ENCODE data around the gene GRB7. TPM values are rescaled to one million over a fixed set of nuclear protein-coding genes. Genes with fewer than 3 reads are reported as not detected.

Gene GRB7
- total and polyA plus RNA-seq, 10 of the 15 experiments (the other 5 are each of a cell fraction or from before 2014, with no cell fraction given), result 0.05 to 0.34 (median 0.19) TPM; not detected in 4

DNA sequence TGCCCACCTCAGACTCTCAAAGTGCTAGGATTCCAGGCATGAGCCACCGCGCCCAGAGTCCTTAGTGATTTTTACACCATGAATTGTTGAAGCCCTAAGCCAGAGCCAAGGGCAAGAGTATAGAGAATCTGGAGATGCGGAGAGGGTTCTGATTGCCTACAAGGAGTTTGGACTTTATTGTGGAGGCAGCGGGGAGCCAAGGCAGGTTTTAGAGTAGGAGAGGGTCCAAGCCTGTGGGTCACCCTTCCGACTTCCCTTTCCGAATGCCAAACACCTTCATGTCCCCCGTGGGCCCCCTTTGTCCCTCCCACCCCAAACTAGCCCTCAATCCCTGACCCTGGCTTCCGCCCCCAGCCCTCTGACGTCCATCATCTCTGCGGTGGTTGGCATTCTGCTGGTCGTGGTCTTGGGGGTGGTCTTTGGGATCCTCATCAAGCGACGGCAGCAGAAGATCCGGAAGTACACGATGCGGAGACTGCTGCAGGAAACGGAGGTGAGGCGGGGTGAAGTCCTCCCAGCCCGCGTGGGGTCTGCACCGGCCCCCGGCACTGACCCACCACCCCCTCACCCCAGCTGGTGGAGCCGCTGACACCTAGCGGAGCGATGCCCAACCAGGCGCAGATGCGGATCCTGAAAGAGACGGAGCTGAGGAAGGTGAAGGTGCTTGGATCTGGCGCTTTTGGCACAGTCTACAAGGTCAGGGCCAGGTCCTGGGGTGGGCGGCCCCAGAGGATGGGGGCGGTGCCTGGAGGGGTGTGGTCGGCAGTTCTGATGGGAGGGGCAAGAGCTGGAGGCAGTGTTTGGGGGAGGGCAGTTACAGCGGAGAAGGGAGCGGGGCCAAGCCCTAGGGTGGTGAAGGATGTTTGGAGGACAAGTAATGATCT is 14.5 kb upstream of the GRB7 start:
- no TSS peak for BruUV-seq (replicated peaks)
- H3K36me3 ChIP-seq (ENCODE audit: control insufficient read depth in 2 of 2, insufficient read depth in 2 of 2, low read length in 1 of 2), result 0 out of 4 replicates have a peak, but pooled peaks cover 0 to 3% of the 10 kb centered on the region in 2 experiments
- H3K9ac ChIP-seq (ENCODE audit: control insufficient read depth, insufficient read depth, low read length), result no peak overlapping the region

More for the DNA sequence above, 14.5 kb upstream of the GRB7 start:
- WGBS (ENCODE audit: insufficient coverage, insufficient replicate concordance, low lambda C conversion rate, missing lambda C conversion rate), result 84% methylated on average over 30 of the region's 34 CpGs
- SMC1A ChIA-PET (ENCODE audit: uncharacterized antibody, unreplicated experiment), result no interaction called here
- H4K20me1 ChIP-seq (ENCODE audit: control insufficient read depth, insufficient read depth), result no peaks in the 10 kb centered on the region
- H3K4me2 ChIP-seq (ENCODE audit: control insufficient read depth, insufficient read depth), result no peak overlapping the region
- CTCF ChIA-PET, result no interaction called here
- in situ Hi-C loops (cut with MboI) (no loop called here), intact Hi-C loops (cut with micrococcal nuclease; ENCODE audit: unreplicated experiment) (no loop called here)
- H3K27me3 ChIP-seq (replicated peaks in 1 of 2; ENCODE audit: control insufficient read depth in 2 of 2, insufficient read depth in 2 of 2, low read length in 1 of 2), result no peaks in the 10 kb centered on the region
- H3K4me3 ChIP-seq, result no peak overlapping the region
- TF ChIP-seq SREBF1 (IDR thresholded peaks at IDR 0.05; ENCODE audit: low read length) (no peak), EGR1 (IDR thresholded peaks at IDR 0.05; ENCODE audit: borderline replicate concordance in 1 of 2, low read depth in 2 of 2, low read length in 2 of 2) (no peak), IKZF1 (conservative IDR thresholded peaks at IDR 0.05) (no peak), ZNF217 (IDR thresholded peaks at IDR 0.05) (no peak), RB1 (IDR thresholded peaks at IDR 0.05; ENCODE audit: borderline replicate concordance) (no peak), RAD51 (IDR thresholded peaks at IDR 0.05) (no peak), SMARCA5 (IDR thresholded peaks at IDR 0.05) (no peak), HCFC1 (IDR thresholded peaks at IDR 0.05; ENCODE audit: low read length) (no peak), MXI1 (IDR thresholded peaks at IDR 0.05; ENCODE audit: low read depth, low read length) (no peak), TBL1XR1 (IDR thresholded peaks at IDR 0.05; ENCODE audit: low read depth, low read length) (no peak), HDGF (IDR thresholded peaks at IDR 0.05) (no peak), EZH2 (IDR thresholded peaks at IDR 0.05; ENCODE audit: borderline replicate concordance, control insufficient read depth, low read depth, low read length) (no peak), MTA2 (IDR thresholded peaks at IDR 0.05; ENCODE audit: low read depth) (no peak), STAT3 (IDR thresholded peaks at IDR 0.05; ENCODE audit: low read depth, low read length) (no peak), ATF7 (IDR thresholded peaks at IDR 0.05; ENCODE audit: low read depth) (no peak), CBFB (IDR thresholded peaks at IDR 0.05; ENCODE audit: low read depth) (no peak)
- TF ChIP-seq, protein P1, sequence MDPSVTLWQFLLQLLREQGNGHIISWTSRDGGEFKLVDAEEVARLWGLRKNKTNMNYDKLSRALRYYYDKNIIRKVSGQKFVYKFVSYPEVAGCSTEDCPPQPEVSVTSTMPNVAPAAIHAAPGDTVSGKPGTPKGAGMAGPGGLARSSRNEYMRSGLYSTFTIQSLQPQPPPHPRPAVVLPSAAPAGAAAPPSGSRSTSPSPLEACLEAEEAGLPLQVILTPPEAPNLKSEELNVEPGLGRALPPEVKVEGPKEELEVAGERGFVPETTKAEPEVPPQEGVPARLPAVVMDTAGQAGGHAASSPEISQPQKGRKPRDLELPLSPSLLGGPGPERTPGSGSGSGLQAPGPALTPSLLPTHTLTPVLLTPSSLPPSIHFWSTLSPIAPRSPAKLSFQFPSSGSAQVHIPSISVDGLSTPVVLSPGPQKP (IDR thresholded peaks at IDR 0.05; ENCODE audit: low read depth, low read length), result no peak
- TF ChIP-seq, protein P2, sequence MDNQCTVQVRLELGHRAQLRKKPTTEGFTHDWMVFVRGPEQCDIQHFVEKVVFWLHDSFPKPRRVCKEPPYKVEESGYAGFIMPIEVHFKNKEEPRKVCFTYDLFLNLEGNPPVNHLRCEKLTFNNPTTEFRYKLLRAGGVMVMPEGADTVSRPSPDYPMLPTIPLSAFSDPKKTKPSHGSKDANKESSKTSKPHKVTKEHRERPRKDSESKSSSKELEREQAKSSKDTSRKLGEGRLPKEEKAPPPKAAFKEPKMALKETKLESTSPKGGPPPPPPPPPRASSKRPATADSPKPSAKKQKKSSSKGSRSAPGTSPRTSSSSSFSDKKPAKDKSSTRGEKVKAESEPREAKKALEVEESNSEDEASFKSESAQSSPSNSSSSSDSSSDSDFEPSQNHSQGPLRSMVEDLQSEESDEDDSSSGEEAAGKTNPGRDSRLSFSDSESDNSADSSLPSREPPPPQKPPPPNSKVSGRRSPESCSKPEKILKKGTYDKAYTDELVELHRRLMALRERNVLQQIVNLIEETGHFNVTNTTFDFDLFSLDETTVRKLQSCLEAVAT (IDR thresholded peaks at IDR 0.05), result no peak
- DNase-seq (ENCODE audit: low read depth, low spot score), result no peak
- peak; percentile 69 for ATAC-seq
- no peaks in the 10 kb centered on the region for H3K9me3 ChIP-seq (replicated peaks; ENCODE audit: control insufficient read depth, insufficient read depth, low read length)
- RAD21 ChIA-PET (ENCODE audit: unreplicated experiment), result no interaction called here
- no peaks in the 10 kb centered on the region for H3K79me2 ChIP-seq (ENCODE audit: control insufficient read depth, insufficient read depth, low read length)
- H2AFZ ChIP-seq (ENCODE audit: control insufficient read depth, low read depth, low read length), result no peak overlapping the region
- FAIRE-seq, result no peak
- no peaks in the 10 kb centered on the region for H3K4me1 ChIP-seq (ENCODE audit: control insufficient read depth, insufficient read depth, low read length)
- no peak overlapping the region for H3K27ac ChIP-seq (ENCODE audit: control insufficient read depth, insufficient read depth)
- POLR2A ChIA-PET, result no interaction called here
